GM12892 (cell line): Measurements from ENCODE around the gene TRAPPC3.

Source experiments
- POLR2A ChIP-seq: IDR thresholded peaks from 2 replicates; pipeline ENCODE4 v1.6.1; 2011; ENCODE audit warnings: low read depth, low read length, control low read depth
- POLR2AphosphoS5 ChIP-seq: IDR thresholded peaks from 2 replicates; pipeline ENCODE4 v1.6.1; 2011; ENCODE audit warnings: low read depth, low read length, control low read depth

GRCh38 chr1:36116901-36117300 lies 32.4 kb downstream of the TRAPPC3 start:
- no peak for TF ChIP-seq POLR2AphosphoS5
- no peak for TF ChIP-seq POLR2A
